SK-N-SH treated with all-trans-retinoic acid at 6 μM for 48 hours (cell line): ENCODE results near the gene CFAP52.

ENCODE experiments used
- BACH2 ChIP-seq: fragments of 250-450 bp; sonication (Bioruptor Pico); IDR thresholded peaks from 2 replicates; pipeline ENCODE4 v1.9.0; 2021; ENCODE audit warnings: mild to moderate bottlenecking, borderline replicate concordance
- ESRRG ChIP-seq: fragments of 250-450 bp; sonication (Bioruptor Pico); IDR thresholded peaks from 2 replicates; pipeline ENCODE4 v1.6.1; 2021; ENCODE audit warnings: mild to moderate bottlenecking
- ISL1 ChIP-seq: fragments of 250-450 bp; sonication (Bioruptor Pico); IDR thresholded peaks from 2 replicates; pipeline ENCODE4 v2.1.2; 2022; ENCODE audit warnings: mild to moderate bottlenecking, moderate library complexity
- RARB ChIP-seq: fragments of 250-450 bp; sonication (Bioruptor Pico); IDR thresholded peaks from 2 replicates; pipeline ENCODE4 v1.8.0; 2021; ENCODE audit warnings: mild to moderate bottlenecking, moderate library complexity
- TOX ChIP-seq: fragments of 250-450 bp; sonication (Bioruptor Pico); IDR thresholded peaks from 2 replicates; pipeline ENCODE4 v1.8.0; 2021; ENCODE audit warnings: mild to moderate bottlenecking, moderate library complexity, borderline replicate concordance
- ZFP3 ChIP-seq: fragments of 250-450 bp; sonication (Bioruptor Pico); IDR thresholded peaks from 2 replicates; pipeline ENCODE4 v1.5.0; 2020; ENCODE audit warnings: mild to moderate bottlenecking, moderate library complexity
- ZFP30 ChIP-seq: fragments of 450-650 bp; formaldehyde crosslinking; IDR thresholded peaks from 2 replicates; pipeline ENCODE4 v1.5.0; 2022; ENCODE audit warnings: mild to moderate bottlenecking, moderate library complexity
- ZNF70 ChIP-seq: fragments of 450-650 bp; formaldehyde crosslinking; IDR thresholded peaks from 2 replicates; pipeline ENCODE4 v1.5.0; 2020; ENCODE audit warnings: mild to moderate bottlenecking, moderate library complexity
- ZNF8 ChIP-seq: fragments of 450-650 bp; formaldehyde crosslinking; IDR thresholded peaks from 2 replicates; pipeline ENCODE4 v1.5.0; 2020; ENCODE audit warnings: mild to moderate bottlenecking, moderate library complexity

- no peak for TF ChIP-seq ZNF70 (CRISPR knock-in tag)
- no peak for TF ChIP-seq ZFP3 (CRISPR knock-in tag)
- TF ChIP-seq RARB (CRISPR knock-in tag): no peak
- TF ChIP-seq ESRRG: no peak
- TF ChIP-seq ZFP30 (CRISPR knock-in tag): no peak
- TF ChIP-seq BACH2: no peak
- TF ChIP-seq TOX: no peak
- TF ChIP-seq ISL1 (CRISPR knock-in tag): no peak
- no peak for TF ChIP-seq ZNF8 (CRISPR knock-in tag)
Observed at GRCh38 chr17:9636501-9636900, 60.1 kb downstream of the CFAP52 start.
